ENCODE measurements around the gene NISCH.

The NISCH gene

DNA sequence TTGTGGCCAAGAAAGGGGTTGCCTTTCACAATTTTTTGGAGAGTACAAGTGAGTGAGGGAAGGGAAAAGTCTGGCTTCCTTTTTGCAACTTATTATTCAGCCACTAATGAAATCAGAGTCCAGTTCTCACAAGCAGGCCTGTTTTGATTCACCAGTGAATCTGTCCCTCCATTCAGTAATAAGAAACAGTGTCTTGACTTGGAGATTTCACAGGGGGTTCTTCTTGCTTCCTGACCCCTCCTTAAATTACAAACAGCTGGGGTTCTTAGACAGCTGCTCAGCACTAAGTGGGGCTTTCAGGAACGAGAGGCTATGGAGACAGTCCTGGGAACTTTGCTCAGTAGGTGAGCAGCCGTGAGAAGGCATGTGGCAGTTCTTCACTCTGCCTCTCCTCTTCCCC lies 35.0 kb upstream of the NISCH start:
- H3K4me3 ChIP-seq (ENCODE audit: control insufficient read depth, low read depth, low read length): no peak overlapping the region
- no peak for DNase-seq (ENCODE audit: low read depth)
- TF ChIP-seq, protein P1, sequence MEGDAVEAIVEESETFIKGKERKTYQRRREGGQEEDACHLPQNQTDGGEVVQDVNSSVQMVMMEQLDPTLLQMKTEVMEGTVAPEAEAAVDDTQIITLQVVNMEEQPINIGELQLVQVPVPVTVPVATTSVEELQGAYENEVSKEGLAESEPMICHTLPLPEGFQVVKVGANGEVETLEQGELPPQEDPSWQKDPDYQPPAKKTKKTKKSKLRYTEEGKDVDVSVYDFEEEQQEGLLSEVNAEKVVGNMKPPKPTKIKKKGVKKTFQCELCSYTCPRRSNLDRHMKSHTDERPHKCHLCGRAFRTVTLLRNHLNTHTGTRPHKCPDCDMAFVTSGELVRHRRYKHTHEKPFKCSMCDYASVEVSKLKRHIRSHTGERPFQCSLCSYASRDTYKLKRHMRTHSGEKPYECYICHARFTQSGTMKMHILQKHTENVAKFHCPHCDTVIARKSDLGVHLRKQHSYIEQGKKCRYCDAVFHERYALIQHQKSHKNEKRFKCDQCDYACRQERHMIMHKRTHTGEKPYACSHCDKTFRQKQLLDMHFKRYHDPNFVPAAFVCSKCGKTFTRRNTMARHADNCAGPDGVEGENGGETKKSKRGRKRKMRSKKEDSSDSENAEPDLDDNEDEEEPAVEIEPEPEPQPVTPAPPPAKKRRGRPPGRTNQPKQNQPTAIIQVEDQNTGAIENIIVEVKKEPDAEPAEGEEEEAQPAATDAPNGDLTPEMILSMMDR (IDR thresholded peaks at IDR 0.05; ENCODE audit: control insufficient read depth, insufficient read depth, low read depth, low read length, missing control alignments): no peak

DNA sequence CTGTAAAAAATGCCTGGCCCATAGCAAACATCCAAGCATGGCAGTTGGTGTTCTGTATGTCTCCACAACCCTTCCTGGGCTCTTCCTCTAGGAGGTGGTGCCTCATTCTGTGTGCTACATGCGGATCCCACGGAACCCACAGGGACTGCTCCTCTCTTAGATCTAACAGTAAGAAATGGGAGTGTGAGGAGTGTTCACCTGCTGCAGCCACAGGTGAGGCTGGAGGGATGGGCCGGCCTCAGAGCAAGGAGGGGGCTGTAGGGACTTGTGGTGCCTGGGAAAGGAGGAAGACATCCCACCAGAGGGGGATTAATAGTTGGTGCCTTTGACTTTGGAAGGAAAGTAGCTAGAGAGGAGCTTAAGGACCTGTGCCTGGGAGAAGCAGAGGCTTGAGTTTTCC lies 32.7 kb upstream of the NISCH start:
- no peak overlapping the region for H3K4me3 ChIP-seq (ENCODE audit: control insufficient read depth, low read depth, low read length)
- TF ChIP-seq, protein P1 (IDR thresholded peaks at IDR 0.05; ENCODE audit: control insufficient read depth, insufficient read depth, low read depth, low read length, missing control alignments): no peak
- no peak for DNase-seq (ENCODE audit: low read depth)

DNA sequence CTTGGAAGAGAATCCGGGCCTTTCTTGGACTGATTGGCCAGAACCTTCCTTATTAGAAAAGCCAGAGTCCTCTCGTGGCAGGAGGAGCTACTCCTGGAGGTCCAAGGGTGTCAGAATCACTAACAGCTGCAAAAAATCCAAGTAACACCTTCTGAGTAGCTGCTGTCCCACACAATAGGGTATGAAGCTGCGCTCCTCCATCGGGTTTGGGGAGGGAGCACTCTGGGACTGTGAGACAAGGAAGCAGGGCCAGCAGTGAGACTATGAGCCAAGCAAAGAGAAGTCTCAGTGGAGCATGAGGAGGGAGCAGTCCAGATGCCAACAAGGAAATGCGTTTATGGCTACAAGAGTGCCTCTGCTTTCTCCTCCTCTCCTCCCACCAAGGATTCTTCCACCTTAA lies 32.2 kb upstream of the NISCH start:
- DNase-seq (ENCODE audit: low read depth): no peak
- H3K4me3 ChIP-seq (ENCODE audit: control insufficient read depth, low read depth, low read length): no peak overlapping the region
- TF ChIP-seq, protein P1 (IDR thresholded peaks at IDR 0.05; ENCODE audit: control insufficient read depth, insufficient read depth, low read depth, low read length, missing control alignments): no peak

DNA sequence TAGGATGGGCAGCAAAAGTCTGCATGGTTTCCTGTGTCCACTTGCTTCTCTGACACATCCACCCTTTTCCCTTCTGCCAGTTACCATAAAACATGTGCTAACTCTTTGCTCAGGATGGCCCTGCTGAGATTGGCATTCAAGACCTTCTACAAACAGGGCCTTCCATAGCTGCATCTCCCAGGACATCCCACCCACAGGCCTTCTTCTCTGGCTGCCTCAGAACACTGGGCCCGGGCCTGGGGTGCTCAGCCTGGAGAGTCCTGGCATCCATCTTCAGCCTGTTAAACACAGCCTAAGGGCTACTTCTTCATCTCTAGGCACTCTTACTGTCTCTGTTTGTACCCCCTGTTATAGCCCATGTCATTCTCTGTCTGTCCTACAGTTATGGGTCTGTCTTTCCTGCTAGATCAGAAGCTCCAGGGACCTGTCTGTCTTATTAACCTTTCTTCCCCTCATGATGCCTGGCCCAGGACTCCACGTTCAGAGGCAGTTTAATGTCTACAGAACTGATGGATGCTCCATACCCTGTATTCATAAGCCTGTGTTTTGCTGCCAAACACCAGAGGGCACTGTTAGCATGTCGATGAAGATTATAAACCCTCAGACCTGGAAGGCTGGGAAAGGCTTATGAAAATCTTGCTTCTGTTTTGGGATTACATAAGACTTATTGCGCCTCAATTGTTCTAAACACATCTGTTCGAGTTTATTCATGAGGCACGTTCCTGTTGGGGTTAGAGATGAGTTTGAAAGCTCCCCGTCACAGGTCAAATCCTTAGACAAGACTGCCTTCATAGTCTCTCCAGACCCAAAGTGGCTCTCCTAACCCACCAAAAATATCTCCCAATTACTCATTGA lies 27.0 kb upstream of the NISCH start:
- TF ChIP-seq, protein P1 (IDR thresholded peaks at IDR 0.05; ENCODE audit: control insufficient read depth, insufficient read depth, low read depth, low read length, missing control alignments): peak; percentile 73
- H3K4me3 ChIP-seq (ENCODE audit: control insufficient read depth, low read depth, low read length): no peak overlapping the region
- peak; percentile 78 for DNase-seq (ENCODE audit: low read depth)

DNA sequence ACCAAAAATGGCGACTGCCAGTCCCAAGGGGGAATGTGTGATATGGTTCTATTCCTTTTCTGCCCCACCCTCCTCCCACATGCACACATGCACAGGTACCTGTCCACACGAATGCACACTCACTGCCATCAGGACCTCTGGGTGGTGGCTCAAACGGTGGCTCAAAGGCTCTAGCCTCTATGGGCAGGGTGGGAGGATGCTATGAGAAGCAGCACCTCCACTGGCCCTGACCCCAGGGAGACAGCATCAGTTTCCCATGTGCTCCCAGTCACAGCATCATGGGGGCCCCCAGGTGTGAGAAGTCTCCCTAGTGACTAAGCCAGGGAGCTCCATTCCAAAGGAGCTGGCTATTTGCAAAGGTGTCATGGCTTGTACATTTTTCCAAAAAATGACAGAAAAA lies 26.4 kb upstream of the NISCH start:
- TF ChIP-seq, protein P1 (IDR thresholded peaks at IDR 0.05; ENCODE audit: control insufficient read depth, insufficient read depth, low read depth, low read length, missing control alignments): no peak
- DNase-seq (ENCODE audit: low read depth): no peak
- H3K4me3 ChIP-seq (ENCODE audit: control insufficient read depth, low read depth, low read length): no peak overlapping the region

DNA sequence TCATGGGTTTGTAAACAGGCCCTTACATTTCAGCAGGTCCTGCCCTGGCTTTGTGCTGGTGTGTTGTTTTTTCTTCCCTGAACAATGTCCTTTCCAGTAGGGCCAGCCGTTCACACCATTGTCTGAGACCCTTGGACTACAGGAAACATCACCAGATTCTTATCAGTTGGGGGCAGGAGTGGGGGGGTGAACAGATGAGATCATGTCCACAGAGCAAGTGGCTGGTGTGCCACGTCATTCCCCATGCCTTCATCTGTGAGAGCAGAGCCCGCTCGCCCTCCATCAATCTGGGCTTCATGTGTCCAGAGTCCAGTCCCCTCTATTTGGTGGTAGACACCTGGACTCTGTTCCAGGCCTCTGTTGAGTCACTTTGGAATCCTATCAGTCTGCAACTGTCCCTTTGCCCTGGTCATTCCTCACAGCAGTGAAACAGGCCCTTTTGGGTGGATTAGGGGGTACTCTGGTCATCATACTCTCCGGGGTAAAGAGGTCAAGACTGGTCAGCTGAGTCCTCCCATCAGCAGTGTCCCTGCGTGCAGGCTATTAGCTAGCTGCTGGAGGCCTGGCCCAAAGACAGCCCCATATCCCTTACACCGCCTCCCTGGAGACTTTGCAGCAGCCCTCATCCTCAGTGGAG lies 25.5 kb upstream of the NISCH start:
- no peak overlapping the region for H3K4me3 ChIP-seq (ENCODE audit: control insufficient read depth, low read depth, low read length)
- DNase-seq (ENCODE audit: low read depth): no peak
- TF ChIP-seq, protein P1 (IDR thresholded peaks at IDR 0.05; ENCODE audit: control insufficient read depth, insufficient read depth, low read depth, low read length, missing control alignments): no peak

All from AG09309 (cell line).